GM23338 (cell line): Measurements from ENCODE around the gene BRICD5.

ENCODE experiments used
- CREB1 ChIP-seq: fragments of 250-450 bp; sonication (Bioruptor Pico); IDR thresholded peaks from 2 replicates; pipeline ENCODE4 v1.5.0; 2020; ENCODE audit warnings: low read depth, mild to moderate bottlenecking, moderate library complexity
- EZH2 ChIP-seq: fragments of 200-600 bp; sonication (generic); IDR thresholded peaks from one replicate; pipeline ENCODE4 v1.8.0; 2017; ENCODE audit warnings: antibody characterized with exemption, mild to moderate bottlenecking, low read depth; ENCODE audit not compliant: unreplicated experiment
- EZH2phosphoT487 ChIP-seq: fragments of 200-600 bp; sonication (generic); IDR thresholded peaks from one replicate; pipeline ENCODE4 v1.8.1; 2018; ENCODE audit warnings: antibody characterized with exemption; ENCODE audit not compliant: unreplicated experiment
- NANOG ChIP-seq: IDR thresholded peaks from 2 replicates; pipeline ENCODE4 v1.6.1; 2016; ENCODE audit warnings: antibody characterized with exemption, borderline replicate concordance
- POLR2AphosphoS5 ChIP-seq: IDR thresholded peaks from 2 replicates; pipeline ENCODE4 v1.6.1; 2016; ENCODE audit warnings: antibody characterized with exemption, low read depth
- STAT1 ChIP-seq: IDR thresholded peaks from one replicate; pipeline ENCODE4 v1.6.1; 2016; ENCODE audit warnings: antibody characterized with exemption; ENCODE audit not compliant: unreplicated experiment
- ZNF114 ChIP-seq: fragments of 250-450 bp; sonication (Bioruptor Pico); IDR thresholded peaks from 2 replicates; pipeline ENCODE4 v1.5.0; 2020; ENCODE audit warnings: mild to moderate bottlenecking, moderate library complexity
- ZNF331 ChIP-seq: fragments of 250-450 bp; sonication (Bioruptor Pico); IDR thresholded peaks from 2 replicates; pipeline ENCODE4 v1.5.0; 2020; ENCODE audit warnings: low read depth, mild to moderate bottlenecking, moderate library complexity
- TF ChIP-seq, protein P1 (sequence below), 2 experiments: fragments of 200-600 bp in 1 of 2; sonication (generic) in 1 of 2; conservative IDR thresholded peaks; 2 replicates each; pipeline versions ENCODE4 v1.5.1 to v1.6.1; 2016 to 2017; ENCODE audit warnings: antibody characterized with exemption in 2 of 2, low read depth in 2 of 2, mild to moderate bottlenecking in 2 of 2, moderate library complexity in 1 of 2
- TF ChIP-seq, protein P2 (sequence below): IDR thresholded peaks from one replicate; pipeline ENCODE4 v1.6.1; 2018; ENCODE audit warnings: antibody characterized with exemption; ENCODE audit not compliant: unreplicated experiment
- TF ChIP-seq, protein P3 (sequence below): IDR thresholded peaks from 2 replicates; pipeline ENCODE4 v1.6.1; 2016; ENCODE audit warnings: antibody characterized with exemption

DNA sequence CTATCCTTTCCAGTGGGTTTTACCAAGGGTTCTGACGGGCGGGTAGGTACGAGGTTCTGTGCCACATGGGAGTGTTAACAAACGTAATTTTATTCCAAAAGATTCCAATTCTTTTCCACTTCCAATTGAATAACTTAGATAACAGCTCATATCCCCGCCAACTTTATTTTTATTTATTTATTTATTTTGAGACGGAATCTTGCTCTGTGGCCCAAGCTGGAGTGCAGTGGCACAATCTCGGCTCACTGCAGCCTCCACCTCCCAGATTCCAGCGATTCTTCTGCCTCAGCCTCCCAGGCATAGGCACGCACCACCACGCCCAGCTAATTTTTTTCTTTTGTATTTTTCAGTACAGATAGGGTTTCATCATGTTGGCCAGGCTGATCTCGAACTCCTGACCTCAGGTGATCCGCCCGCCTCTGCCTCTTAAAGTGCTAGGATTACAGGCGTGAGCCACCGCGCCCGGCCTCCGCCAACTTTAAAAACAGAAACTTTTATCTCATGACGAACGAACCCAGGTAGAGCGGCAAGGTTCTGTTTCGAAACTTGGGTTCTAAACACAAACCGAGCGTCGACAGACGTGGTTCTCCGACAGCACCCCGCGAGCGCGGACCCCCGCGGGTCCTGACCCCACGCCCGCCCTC is 40.1 kb upstream of the BRICD5 start:
- TF ChIP-seq POLR2AphosphoS5 (no peak), NANOG (no peak), EZH2 (no peak), EZH2phosphoT487 (no peak), CREB1 (CRISPR knock-in tag) (no peak), STAT1 (no peak), ZNF331 (CRISPR knock-in tag) (no peak), ZNF114 (CRISPR knock-in tag) (no peak)
- TF ChIP-seq, protein P1, sequence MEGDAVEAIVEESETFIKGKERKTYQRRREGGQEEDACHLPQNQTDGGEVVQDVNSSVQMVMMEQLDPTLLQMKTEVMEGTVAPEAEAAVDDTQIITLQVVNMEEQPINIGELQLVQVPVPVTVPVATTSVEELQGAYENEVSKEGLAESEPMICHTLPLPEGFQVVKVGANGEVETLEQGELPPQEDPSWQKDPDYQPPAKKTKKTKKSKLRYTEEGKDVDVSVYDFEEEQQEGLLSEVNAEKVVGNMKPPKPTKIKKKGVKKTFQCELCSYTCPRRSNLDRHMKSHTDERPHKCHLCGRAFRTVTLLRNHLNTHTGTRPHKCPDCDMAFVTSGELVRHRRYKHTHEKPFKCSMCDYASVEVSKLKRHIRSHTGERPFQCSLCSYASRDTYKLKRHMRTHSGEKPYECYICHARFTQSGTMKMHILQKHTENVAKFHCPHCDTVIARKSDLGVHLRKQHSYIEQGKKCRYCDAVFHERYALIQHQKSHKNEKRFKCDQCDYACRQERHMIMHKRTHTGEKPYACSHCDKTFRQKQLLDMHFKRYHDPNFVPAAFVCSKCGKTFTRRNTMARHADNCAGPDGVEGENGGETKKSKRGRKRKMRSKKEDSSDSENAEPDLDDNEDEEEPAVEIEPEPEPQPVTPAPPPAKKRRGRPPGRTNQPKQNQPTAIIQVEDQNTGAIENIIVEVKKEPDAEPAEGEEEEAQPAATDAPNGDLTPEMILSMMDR (conservative IDR thresholded peaks at IDR 0.05; ENCODE audit: low read depth in 2 of 2) = no peak
- TF ChIP-seq, protein P2, sequence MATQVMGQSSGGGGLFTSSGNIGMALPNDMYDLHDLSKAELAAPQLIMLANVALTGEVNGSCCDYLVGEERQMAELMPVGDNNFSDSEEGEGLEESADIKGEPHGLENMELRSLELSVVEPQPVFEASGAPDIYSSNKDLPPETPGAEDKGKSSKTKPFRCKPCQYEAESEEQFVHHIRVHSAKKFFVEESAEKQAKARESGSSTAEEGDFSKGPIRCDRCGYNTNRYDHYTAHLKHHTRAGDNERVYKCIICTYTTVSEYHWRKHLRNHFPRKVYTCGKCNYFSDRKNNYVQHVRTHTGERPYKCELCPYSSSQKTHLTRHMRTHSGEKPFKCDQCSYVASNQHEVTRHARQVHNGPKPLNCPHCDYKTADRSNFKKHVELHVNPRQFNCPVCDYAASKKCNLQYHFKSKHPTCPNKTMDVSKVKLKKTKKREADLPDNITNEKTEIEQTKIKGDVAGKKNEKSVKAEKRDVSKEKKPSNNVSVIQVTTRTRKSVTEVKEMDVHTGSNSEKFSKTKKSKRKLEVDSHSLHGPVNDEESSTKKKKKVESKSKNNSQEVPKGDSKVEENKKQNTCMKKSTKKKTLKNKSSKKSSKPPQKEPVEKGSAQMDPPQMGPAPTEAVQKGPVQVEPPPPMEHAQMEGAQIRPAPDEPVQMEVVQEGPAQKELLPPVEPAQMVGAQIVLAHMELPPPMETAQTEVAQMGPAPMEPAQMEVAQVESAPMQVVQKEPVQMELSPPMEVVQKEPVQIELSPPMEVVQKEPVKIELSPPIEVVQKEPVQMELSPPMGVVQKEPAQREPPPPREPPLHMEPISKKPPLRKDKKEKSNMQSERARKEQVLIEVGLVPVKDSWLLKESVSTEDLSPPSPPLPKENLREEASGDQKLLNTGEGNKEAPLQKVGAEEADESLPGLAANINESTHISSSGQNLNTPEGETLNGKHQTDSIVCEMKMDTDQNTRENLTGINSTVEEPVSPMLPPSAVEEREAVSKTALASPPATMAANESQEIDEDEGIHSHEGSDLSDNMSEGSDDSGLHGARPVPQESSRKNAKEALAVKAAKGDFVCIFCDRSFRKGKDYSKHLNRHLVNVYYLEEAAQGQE = no peak
- TF ChIP-seq, protein P3, sequence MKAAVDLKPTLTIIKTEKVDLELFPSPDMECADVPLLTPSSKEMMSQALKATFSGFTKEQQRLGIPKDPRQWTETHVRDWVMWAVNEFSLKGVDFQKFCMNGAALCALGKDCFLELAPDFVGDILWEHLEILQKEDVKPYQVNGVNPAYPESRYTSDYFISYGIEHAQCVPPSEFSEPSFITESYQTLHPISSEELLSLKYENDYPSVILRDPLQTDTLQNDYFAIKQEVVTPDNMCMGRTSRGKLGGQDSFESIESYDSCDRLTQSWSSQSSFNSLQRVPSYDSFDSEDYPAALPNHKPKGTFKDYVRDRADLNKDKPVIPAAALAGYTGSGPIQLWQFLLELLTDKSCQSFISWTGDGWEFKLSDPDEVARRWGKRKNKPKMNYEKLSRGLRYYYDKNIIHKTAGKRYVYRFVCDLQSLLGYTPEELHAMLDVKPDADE = no peak
